GM12865 (cell line): ENCODE measurements around the gene PTF1A.

Experiments used
- DNase-seq: peaks from one replicate; pipeline ENCODE4 v3.0.0; 2010; ENCODE audit warnings: low read depth
- H3K4me3 ChIP-seq: 2 replicates; pipeline ENCODE4 v1.5.1; 2011; ENCODE audit warnings: mild to moderate bottlenecking, low read depth, low read length, control low read depth
- TF ChIP-seq, protein P1 (sequence below): IDR thresholded peaks from 2 replicates; pipeline ENCODE4 v1.5.1; 2011; ENCODE audit warnings: low read length, control low read depth, low read depth, inconsistent platforms; ENCODE audit not compliant: insufficient read depth; ENCODE audit errors: missing control alignments

Gene PTF1A

DNA sequence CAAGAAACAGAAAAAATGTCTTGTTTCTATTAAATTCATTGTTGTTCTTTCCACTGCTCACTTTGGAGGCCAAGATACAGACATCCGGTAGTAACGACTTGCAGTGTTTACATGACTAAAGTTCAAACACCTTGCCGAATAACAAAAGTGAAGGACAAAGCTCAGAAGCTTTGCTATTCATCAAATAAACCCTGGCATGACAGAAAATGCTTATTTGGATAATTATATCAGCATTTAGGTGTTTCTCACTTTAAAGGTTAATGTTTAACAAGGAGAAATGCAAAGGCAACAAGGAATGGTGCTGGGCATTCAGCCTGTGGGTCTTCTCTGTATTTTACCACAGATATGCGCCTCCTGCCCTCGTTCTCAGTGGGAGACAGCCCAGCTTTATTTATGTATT is 5.4 kb upstream of the PTF1A start:
- TF ChIP-seq, protein P1, sequence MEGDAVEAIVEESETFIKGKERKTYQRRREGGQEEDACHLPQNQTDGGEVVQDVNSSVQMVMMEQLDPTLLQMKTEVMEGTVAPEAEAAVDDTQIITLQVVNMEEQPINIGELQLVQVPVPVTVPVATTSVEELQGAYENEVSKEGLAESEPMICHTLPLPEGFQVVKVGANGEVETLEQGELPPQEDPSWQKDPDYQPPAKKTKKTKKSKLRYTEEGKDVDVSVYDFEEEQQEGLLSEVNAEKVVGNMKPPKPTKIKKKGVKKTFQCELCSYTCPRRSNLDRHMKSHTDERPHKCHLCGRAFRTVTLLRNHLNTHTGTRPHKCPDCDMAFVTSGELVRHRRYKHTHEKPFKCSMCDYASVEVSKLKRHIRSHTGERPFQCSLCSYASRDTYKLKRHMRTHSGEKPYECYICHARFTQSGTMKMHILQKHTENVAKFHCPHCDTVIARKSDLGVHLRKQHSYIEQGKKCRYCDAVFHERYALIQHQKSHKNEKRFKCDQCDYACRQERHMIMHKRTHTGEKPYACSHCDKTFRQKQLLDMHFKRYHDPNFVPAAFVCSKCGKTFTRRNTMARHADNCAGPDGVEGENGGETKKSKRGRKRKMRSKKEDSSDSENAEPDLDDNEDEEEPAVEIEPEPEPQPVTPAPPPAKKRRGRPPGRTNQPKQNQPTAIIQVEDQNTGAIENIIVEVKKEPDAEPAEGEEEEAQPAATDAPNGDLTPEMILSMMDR: no peak
- no peak overlapping the region for H3K4me3 ChIP-seq
- DNase-seq: no peak

DNA sequence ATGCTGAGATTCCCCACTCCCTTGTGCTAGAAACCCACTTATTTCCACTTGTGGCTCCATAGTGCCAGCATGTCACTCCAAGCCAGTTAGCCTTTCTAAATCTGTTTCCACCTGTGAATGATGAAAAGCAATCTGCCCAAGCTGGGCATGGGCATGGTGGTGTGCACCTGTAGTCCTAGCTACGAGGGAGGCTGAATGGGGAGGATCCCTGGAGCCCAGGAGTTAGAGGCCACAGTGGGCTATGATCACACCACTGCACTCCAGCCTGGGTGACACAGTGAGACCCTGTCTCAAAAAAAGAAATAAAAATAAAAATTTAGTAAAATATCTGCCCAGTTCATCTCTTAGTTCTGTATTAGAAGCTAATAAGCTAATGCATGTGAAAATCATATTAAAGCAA is 5.0 kb upstream of the PTF1A start:
- DNase-seq: no peak
- no peak overlapping the region for H3K4me3 ChIP-seq
- TF ChIP-seq, protein P1: no peak

DNA sequence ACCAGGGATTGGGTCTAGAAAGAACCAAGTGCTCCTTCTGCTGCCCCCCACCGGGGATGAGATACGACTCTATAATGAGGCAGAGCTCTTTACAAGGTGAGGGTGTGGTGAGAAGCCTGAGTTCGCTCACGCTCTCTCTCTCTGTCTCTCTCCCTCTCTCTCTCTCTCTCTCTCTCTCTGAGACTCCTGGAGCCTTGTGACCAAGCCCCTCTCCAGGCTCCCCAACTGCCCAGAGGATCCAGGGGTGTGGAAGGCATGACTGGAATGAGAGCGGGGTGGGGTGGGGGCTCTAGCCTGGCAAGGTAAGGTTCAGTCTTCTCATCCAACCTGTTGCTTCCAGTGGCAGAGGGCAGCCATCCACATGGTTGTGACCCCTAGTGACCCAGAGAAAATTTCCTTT is 3.1 kb upstream of the PTF1A start:
- TF ChIP-seq, protein P1: no peak

DNA sequence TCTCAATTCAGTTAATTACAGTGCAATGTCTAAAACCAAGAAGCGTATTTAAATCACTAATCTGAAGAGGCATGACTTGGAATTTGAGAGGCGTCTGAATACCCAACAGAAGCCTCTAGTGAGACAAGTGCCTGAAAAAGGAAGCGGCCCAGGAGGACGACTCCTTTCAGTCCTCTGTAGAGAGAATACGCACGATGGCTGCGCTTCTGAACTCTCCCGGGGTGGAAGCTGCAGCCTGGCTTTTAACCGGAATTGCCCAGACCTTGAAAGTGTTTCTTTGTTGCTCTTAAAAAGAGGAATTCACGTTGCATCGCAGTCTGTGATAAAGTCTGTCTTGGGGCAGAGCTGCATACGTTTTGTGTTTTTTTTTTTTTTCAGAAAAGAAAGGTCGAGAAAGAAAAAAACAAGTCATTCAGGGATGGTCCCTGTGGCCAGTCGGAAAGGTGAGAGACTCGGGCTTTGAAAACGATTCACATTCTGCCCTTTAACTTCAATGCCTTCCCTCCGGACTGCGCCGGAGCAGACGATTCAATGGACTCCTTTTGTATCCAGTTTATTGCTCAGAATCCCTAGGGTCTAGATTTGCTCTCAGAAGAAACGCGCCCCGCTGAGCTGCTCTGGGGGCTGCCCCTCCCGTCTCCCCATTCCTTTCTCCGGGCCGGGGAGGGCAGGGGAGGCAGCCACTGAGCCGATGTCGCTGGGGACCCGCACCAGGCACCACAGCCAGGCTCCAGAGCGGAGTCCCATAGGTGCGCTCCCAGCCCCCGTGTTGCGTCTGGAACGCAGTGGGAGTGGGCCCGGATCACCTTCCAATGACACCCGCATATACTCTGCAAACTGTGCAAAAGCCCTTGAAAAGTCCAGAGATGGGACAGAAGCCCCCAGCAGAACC is 994 bp upstream of the PTF1A start:
- no peak overlapping the region for H3K4me3 ChIP-seq
- no peak for DNase-seq
- TF ChIP-seq, protein P1: no peak

More for the DNA sequence above, 3.1 kb upstream of the PTF1A start:
- DNase-seq: no peak
- no peak overlapping the region for H3K4me3 ChIP-seq

DNA sequence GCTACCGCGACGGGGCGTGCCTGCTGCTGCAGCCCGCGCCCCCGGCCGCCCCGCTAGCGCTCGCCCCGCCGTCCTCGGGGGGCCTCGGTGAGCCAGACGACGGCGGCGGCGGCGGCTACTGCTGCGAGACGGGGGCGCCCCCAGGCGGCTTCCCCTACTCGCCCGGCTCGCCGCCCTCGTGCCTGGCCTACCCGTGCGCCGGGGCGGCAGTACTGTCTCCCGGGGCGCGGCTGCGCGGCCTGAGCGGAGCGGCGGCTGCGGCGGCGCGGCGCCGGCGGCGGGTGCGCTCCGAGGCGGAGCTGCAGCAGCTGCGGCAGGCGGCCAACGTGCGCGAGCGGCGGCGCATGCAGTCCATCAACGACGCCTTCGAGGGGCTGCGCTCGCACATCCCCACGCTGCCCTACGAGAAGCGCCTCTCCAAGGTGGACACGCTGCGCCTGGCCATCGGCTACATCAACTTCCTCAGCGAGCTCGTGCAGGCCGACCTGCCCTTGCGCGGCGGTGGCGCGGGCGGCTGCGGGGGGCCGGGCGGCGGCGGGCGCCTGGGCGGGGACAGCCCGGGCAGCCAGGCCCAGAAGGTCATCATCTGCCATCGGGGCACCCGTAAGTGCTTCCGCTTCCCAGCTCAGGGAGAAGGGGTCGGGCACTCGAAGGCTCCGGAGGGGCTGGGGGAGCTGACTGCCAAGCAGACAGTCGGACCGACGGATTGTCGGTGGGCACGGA is 761 bp downstream of the PTF1A start:
- H3K4me3 ChIP-seq: no peak overlapping the region
- TF ChIP-seq, protein P1: no peak
- no peak for DNase-seq

DNA sequence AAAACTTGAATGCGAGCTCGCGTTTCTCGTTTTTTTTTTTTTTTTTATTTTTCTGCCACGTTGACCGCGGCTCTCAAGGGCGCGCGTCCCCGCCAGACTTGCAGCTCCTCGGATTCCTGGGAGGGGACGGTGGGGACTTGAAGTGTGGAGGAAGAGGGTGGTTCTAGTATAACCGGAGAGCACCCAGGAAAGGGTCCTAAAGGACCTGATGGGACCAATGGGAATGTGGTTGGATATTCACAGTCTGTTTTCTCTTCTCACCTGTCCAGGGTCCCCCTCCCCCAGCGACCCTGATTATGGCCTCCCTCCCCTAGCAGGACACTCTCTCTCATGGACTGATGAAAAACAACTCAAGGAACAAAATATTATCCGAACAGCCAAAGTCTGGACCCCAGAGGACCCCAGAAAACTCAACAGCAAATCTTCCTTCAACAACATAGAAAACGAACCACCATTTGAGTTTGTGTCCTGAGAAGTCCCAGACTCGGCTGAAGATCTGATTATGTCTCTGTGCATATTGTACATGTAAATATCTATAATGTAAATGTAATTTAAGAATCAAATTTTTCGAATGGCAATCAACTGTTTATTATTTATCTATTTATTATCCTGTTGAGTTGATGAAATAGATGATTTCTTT is 1.4 kb downstream of the PTF1A start:
- H3K4me3 ChIP-seq: no peak overlapping the region
- TF ChIP-seq, protein P1: no peak
- no peak for DNase-seq
